NCI-H526 treated with DMSO at 0.1 percent for 48 hours (cell line): ENCODE measurements around the gene CRABP1.
"Not testable (repeated sequence)": the region's sequence is repeated elsewhere in the genome, so short reads cannot be mapped to it uniquely, and the experiment has no call there.

Experiments used
- DNase-seq: peaks from one replicate; lab custom pipeline; 2025; lab: John Stamatoyannopoulos, UW

The CRABP1 gene

DNA sequence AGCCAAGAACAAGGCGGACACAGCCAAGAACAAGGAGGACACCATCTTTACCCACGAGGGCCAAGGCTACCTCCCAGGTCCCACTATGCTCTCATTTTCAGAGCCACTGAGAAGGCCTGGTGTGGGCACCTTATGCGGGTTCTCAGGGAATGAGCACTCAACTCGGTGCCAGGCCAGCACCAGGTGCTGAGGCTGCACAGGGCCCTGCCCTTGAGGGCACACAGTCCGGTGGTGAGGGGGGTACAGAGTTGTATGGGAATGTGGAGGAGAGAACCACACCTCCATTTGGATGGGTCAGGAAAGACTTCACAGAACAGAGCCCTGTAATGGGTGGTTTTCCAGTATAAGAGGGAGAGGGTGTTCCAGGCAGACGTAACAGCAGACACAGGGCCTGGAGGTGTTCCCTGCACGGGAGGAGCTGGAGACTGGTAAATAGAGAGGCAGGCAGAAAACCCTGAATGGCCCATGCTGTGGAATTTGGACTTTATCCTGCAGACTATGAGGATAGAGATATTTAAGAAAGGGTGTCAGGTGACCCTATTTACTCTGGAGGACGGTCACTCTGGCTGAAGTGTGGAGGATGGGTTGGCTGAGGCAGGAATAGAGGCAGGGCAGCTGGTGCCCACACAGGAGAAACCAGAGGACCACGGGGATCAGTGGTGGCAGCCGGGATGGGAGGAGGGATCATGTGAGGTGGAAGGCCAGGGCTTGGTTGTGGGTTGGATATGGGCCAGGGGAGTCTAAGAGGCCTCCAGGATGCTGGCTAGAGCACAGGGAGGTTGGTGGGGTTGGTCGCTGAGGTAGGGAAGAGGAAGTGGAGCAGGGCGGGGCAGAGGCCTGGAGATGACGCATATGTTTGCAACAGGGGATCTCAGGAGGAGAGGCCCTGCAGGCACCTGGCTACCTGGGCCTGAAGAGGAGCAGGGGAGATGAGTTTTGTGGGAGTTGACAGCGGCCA, 34.6 kb downstream of the CRABP1 start:
- DNase-seq, result no peak

- not testable (repeated sequence) for DNase-seq
Measured at GRCh38 chr15:78380143-78380542, 40.0 kb downstream of the CRABP1 start.

- DNase-seq, result no peak
Measured at GRCh38 chr15:78382114-78382880, 42.1 kb downstream of the CRABP1 start.

DNA sequence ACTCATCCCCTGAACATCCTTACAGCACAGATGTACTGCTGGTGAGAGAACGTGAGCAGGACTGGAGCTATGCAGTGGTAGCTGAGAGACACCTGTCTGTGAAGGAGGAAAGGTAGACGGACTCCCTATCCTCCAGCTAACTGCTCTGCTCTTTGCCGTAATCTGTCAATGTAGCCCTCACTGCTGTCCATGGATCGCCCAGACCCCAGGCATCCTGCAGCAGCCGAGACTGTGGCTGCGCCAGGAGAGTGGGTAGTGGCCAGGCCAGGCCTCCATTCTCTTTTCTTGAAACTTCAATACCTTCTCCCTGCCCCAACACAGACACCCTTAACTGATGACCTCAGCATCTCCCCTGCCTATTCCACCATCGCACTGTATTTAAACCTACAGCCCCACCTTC, 44.5 kb downstream of the CRABP1 start:
- DNase-seq, result no peak

DNA sequence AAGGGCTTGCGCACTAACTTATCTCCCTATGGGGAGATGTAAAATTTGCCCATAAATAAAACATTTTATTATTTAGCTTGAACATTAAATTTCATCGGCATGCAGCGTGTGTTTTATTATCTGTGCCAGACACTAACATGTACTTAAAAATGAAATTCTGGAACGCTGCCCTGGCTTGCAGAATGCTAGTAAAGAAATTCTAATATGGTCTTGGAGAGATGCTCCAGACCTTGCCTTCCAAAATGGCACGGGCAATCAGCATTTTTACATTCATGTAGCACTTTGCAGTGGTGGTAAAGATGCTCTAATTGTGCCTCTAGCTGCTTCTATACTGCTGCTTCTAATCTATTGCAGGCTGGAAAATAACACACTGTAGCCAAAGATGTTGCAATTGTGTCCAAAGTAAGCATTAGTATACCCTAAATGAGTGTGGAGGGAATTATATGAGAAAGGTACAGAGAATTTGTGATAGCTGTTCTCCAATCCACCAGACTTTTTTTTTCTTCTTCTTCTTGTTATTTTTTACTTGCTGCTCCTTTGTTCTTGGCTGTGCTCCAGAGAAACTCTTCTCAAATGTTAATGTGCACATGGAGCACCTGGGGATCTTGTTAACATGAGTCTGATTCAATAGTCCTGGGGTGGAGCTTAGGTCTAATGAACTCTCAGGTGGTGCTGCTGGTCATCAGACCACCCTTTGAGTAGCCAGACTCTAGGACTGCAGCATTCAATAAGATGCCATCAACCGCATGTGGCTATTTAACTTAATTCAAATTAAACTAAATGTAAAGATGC, 47.3 kb downstream of the CRABP1 start:
- no peak for DNase-seq

GRCh38 chr15:78388865-78389264, 48.7 kb downstream of the CRABP1 start:
- no peak for DNase-seq

DNA sequence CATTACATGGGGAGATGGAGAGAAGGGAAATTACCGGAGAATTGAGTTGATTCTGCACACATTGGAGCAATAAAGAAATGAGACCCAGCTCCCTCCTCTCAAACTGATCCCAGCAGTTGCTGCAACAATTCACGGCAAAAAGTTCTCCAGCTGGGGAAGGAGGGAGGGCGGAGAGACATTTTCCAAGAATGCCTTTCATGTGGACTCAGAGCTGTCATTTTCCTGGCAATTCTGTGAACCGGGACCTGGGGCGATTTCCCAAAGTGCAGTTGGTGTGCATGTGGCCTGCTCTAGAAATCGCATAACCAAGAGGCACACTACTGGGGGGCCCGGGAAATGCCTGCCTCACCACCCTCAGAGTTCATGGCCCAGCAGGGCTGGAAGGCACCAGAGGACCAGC, 49.2 kb downstream of the CRABP1 start:
- no peak for DNase-seq

- no peak for DNase-seq
Measured at GRCh38 chr15:78389738-78390137, 49.6 kb downstream of the CRABP1 start.

DNA sequence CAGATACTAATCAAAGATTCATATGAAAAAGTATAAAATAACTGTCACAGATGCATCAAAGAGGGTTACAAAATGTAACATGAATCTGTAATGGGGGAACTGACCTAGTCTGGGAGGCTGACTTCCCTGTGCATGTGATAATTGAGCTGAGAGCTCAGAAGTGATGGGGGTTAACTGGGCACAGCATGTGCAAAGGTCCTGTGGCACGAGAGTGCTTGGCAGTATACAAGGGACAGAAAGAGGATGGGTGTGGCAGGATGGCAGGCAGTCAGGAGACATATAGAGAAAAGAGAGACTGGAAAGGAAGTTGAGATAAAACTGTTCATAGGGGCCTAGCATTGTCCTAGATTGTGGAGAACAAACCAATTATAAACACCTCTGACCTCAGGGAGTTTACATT, 50.1 kb downstream of the CRABP1 start:
- no peak for DNase-seq

DNA sequence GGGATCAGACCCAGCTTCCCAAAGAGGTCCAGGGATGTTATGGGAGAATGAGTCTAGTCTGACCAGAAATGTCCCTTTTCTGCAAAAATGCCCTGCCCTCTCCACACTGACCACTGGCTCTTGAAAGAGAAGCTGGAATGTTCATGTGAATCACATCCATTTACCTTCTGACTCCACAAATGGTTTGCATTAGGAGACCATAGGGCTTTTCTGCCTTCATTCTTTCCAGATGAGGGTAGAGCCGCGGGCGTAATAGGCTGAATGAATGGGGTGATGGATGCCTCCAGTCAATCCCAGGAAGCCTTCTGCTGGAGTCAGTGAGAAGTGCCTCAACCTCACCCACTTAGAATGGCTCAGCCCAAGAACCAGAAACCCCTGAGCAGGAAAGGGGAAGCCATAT, 50.7 kb downstream of the CRABP1 start:
- no peak for DNase-seq

- no peak for DNase-seq
Measured at GRCh38 chr15:78391781-78392180, 51.6 kb downstream of the CRABP1 start.

DNA sequence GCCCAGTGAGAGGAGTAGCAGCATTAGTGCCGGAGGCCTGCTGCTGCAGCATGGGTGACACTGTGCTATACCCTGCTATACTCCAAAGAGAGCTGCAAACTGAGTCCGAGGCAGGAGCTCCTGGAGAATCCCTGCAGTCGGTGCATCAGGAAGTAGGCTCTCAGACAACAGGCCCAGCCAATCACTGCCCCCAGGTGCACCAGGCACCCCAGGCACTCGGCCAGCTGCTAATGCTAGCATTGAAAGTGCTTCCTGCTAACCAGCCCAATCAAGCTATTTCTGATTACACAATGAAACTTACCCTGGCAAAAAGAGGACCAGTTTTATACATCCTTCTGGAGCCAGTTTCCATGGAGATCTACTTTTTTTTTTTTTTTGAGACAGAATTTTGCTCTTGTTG, 52.3 kb downstream of the CRABP1 start:
- DNase-seq, result no peak

- DNase-seq, result no peak
Measured at GRCh38 chr15:78393137-78393536, 53.0 kb downstream of the CRABP1 start.

DNA sequence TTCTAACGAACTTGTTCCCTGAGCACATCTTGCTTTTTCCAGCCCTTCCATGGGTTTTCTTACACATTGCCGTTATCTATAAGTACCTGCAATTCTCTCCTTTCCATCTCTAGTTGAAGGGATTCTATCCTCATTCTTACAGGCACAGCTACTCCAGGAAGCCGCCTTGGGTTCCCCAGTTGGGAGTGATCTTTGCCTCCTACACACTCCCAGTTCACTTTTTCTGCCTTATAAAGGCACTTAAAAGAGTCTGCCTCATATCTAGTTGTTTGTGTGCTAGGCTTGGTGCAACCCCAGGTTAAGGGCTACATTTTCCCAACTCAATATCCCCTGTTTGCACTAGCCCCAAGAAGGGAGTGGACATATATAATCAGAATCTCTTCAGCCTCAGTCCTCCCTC, 53.9 kb downstream of the CRABP1 start:
- no peak for DNase-seq

DNA sequence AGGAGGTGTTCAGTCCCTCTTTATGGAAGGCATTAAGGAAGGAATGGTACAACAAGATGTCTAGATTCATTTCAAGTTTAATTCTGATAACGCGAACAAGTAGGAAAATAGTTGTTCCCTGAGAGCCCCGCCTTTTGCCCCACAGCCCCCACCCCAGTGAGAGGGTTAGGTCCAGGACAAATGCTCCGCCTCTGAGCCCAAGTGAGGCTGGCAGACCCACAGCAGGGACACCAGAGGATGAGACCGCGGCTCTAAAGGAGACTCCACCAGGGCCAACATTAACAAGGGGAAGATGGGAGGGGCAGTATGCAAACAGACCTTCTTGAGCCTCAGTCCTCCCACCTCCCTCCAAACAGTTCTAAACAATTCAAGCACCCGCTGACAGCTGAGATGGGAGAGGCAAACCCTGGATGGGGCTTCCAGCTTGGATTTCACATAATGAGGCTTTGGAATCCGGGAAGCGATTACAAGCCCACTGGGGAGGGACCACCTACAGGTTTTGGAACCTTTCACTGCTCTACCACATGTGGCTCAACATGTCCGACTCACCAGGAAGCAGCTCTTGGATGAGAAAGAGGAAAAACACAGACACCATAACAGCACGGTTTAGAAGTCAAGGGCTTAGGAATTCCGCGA, 54.9 kb downstream of the CRABP1 start:
- no peak for DNase-seq

DNA sequence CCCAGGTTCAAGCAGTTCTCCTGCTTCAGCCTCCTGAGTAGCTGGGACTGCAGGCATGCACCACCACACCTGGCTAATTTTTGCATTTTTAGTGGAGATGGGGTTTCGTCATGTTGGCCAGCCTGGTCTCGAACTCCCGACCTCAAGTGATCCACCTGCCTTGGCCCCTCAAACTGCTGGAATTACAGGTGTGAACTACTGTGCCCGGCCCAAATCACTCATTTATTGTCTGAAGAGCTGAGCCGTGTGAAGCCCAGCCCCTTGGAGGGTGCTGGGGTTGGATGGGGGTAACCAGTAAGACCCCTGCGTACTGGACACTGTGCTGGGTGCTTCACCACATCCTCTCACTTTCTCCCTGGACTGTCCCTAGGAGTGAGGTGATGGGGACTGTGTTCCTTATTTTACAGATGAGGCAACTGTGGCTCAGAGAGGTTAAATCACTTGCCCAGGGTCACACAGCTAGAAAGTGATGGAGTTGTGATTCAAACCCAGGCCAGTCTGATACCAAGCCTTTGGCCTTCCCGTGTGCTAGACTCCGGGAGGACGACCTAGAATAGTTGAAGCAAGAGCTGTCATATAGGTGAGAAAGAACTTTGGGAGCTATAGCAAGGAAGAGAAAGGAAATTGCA, 56.1 kb downstream of the CRABP1 start:
- DNase-seq, result no peak

DNA sequence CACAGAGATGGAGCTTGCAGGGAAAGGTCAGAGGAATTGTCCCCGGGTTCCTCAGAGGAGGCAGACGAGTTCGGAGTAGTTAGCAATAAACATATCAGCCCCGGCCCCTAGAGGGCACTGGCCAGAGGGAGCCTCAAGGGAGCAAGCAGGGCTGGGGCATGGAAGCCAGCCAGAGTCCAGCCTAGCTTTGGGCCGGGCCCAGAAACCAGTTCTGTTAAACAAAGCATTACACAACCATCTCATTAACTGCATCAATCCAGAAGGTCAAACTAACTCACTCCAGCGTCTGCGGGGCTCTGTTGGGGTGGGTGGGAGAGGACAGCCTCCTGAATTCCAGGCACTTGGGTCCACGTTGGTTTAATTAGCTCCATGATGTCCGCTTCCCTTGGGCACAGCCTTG, 56.8 kb downstream of the CRABP1 start:
- DNase-seq, result no peak

GRCh38 chr15:78397382-78397781, 57.2 kb downstream of the CRABP1 start:
- DNase-seq, result no peak
